Measurements from ENCODE around the gene OGFOD3.

Gene OGFOD3

DNA sequence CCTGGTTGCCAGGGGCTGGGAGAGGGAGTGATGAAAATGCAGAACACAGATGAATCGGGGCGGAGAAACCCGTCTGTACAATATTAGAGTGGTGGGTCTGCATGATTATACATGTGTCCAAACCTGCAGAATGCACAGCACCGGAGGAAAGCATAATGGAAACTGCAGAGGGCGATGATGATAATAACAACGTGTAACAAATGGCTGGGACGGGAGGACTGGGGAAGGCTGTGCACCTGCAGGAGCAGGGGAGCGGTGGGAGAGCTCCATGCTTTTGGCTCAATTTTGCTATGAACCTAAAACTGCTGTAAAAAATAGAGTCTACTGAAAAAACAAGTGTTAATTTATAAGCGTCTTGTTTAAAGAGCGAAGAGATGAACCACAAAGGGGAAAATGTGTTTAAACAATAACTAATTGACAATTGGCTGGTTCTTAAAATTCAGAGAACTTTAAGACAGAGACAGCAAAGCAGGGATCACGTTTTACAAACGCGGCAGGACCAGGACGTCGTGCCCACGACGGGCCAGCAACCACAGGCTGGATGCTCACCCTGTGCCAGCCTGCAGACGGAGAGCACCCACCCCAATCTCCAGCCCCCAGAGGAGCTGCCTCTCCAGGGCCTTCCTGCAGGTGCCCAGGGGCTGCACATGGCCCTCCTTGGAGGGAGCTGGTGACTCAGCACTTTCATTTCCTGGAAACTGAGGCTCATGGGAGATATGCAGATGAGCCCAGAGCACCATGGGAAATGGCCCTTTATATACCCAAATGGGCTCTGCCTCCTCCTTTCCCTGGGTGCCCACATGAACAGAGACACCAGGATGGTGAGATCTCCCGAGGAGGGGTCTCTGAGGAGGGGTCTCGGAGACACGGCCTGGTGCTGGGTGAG, 59.7 kb downstream of the OGFOD3 start, which contains the start of gene TEX19:
Gene TEX19 (plus strand): TSS at position 783 of the 886 bp plus-strand sequence. CDS start 2,904 bp downstream, outside the sequence.
- no peak for TF ChIP-seq EGR1 (IDR thresholded peaks at IDR 0.05)
- TF ChIP-seq, protein P1, sequence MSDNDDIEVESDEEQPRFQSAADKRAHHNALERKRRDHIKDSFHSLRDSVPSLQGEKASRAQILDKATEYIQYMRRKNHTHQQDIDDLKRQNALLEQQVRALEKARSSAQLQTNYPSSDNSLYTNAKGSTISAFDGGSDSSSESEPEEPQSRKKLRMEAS (IDR thresholded peaks at IDR 0.05), result peak; percentile 91
- TF ChIP-seq ZBTB7A (IDR thresholded peaks at IDR 0.05; ENCODE audit: low read depth), result peak; percentile 80
- TF ChIP-seq NFIC (IDR thresholded peaks at IDR 0.05), result no peak

DNA sequence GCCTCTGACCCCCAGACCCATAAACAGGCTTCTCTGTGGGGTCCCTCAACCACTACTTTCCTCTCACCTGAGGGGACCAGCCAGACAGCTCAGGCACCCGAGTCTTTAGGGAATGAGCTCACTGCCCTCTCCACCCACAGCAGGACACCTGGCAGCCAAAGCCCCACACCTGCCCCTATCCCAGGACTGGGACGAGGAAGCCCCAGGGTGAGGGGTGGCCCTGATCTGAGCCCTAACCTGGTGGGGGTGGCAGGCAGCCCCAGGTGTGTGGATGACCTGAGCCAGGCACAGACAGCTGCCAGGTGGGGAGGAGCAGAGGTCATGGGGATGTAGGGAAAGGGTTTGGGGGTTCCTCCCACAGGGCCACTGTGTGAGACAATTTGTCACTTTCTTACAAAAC, 61.0 kb downstream of the OGFOD3 start:
- TF ChIP-seq RAD21 (IDR thresholded peaks at IDR 0.05; ENCODE audit: low read depth), result no peak
- TF ChIP-seq, protein P2, sequence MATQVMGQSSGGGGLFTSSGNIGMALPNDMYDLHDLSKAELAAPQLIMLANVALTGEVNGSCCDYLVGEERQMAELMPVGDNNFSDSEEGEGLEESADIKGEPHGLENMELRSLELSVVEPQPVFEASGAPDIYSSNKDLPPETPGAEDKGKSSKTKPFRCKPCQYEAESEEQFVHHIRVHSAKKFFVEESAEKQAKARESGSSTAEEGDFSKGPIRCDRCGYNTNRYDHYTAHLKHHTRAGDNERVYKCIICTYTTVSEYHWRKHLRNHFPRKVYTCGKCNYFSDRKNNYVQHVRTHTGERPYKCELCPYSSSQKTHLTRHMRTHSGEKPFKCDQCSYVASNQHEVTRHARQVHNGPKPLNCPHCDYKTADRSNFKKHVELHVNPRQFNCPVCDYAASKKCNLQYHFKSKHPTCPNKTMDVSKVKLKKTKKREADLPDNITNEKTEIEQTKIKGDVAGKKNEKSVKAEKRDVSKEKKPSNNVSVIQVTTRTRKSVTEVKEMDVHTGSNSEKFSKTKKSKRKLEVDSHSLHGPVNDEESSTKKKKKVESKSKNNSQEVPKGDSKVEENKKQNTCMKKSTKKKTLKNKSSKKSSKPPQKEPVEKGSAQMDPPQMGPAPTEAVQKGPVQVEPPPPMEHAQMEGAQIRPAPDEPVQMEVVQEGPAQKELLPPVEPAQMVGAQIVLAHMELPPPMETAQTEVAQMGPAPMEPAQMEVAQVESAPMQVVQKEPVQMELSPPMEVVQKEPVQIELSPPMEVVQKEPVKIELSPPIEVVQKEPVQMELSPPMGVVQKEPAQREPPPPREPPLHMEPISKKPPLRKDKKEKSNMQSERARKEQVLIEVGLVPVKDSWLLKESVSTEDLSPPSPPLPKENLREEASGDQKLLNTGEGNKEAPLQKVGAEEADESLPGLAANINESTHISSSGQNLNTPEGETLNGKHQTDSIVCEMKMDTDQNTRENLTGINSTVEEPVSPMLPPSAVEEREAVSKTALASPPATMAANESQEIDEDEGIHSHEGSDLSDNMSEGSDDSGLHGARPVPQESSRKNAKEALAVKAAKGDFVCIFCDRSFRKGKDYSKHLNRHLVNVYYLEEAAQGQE (IDR thresholded peaks at IDR 0.05; ENCODE audit: low read depth), result no peak
- TF ChIP-seq, protein P3, sequence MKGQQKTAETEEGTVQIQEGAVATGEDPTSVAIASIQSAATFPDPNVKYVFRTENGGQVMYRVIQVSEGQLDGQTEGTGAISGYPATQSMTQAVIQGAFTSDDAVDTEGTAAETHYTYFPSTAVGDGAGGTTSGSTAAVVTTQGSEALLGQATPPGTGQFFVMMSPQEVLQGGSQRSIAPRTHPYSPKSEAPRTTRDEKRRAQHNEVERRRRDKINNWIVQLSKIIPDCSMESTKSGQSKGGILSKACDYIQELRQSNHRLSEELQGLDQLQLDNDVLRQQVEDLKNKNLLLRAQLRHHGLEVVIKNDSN (IDR thresholded peaks at IDR 0.05), result no peak
- TF ChIP-seq EGR1 (IDR thresholded peaks at IDR 0.05), result no peak
- TF ChIP-seq TCF12 (IDR thresholded peaks at IDR 0.05; ENCODE audit: low read depth), result peak; percentile 98
- peak; percentile 82 for TF ChIP-seq ZBTB7A (IDR thresholded peaks at IDR 0.05; ENCODE audit: low read depth)
- TF ChIP-seq CREB1 (IDR thresholded peaks at IDR 0.05; ENCODE audit: low read depth), result no peak
- no peak for TF ChIP-seq CEBPB (IDR thresholded peaks at IDR 0.05)
- TF ChIP-seq EP300 (IDR thresholded peaks at IDR 0.05; ENCODE audit: borderline replicate concordance), result peak; percentile 87
- no peak for TF ChIP-seq YY1 (IDR thresholded peaks at IDR 0.05; ENCODE audit: low read depth)
- TF ChIP-seq TEAD4 (IDR thresholded peaks at IDR 0.05), result no peak
- TF ChIP-seq, protein P1 (IDR thresholded peaks at IDR 0.05), result 0 out of 2 replicates have a peak, but pooled peaks have one; percentile 31
- peak; percentile 82 for TF ChIP-seq NFIC (IDR thresholded peaks at IDR 0.05)
- TF ChIP-seq TAF1 (IDR thresholded peaks at IDR 0.05; ENCODE audit: low read depth), result no peak
- peak; percentile 69 for TF ChIP-seq FOXM1 (IDR thresholded peaks at IDR 0.05; ENCODE audit: borderline replicate concordance, low read depth)

DNA sequence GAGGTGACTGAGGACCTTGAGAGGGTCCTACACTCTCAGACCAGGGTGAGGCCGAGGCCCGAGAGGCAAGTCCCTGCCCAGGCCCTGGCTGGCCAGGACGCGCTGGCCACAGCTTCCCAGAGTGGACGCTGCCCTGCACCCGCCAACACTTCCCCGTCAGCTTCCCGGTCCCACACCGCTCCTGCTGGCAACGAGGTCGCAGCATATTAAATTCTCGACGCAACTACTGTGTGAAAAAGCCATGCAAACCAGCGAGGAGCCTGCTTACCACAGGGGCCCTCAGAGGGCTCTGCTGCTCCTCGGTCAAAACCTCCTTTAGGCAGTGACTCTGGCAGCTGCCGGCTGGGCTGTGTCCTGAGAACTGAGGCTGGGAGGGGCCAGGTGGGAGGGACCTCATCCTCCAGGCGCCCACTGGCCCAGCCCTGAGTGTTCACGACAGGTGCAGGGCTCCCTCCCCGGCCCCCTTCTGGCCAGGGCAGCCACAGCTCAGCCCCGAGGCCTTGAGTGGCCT, 61.5 kb downstream of the OGFOD3 start:
- TF ChIP-seq TAF1 (IDR thresholded peaks at IDR 0.05; ENCODE audit: low read depth), result no peak; the same call in 1 of the 2 replicates
- TF ChIP-seq, protein P1 (IDR thresholded peaks at IDR 0.05), result peak; percentile 8; the same call in 1 of the 2 replicates
- no peak for TF ChIP-seq FOXM1 (IDR thresholded peaks at IDR 0.05; ENCODE audit: borderline replicate concordance, low read depth)

DNA sequence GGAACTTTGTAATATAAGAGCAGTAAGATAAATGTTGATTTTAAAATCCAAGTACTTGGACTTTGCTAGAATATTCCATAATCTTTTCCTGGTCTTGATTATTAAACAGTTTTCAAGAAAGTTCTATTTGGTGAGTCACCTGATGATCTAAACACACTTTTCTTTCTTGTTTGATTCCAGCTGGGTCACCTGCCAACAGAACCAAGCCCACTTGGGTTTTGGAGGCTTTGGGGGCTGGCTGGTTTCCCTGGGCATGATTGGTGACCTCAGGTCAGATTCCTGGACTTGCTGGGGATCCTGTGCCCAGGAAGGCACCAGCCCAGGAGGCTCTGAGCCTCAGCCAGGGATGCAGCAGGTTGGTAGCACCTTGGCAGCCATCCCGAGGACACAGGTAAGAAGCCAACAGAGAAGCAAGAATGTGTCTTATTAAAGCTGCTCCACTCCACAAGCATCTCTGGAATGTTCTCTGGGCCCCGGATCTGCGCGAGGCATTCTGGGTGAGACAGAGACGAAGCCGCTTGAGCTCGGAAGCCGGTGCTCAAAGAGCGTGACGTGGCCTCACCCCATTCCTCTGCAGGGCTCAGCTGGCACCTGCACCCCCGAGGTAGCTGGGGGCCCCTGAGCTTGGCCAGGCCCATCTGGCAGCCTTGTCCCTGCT, 62.5 kb downstream of the OGFOD3 start:
- TF ChIP-seq ZBTB7A (IDR thresholded peaks at IDR 0.05; ENCODE audit: low read depth), result 0 out of 2 replicates have a peak, but pooled peaks have one; percentile 71
- TF ChIP-seq, protein P3 (IDR thresholded peaks at IDR 0.05), result 0 out of 2 replicates have a peak, but pooled peaks have one; percentile 3
- TF ChIP-seq, protein P2 (IDR thresholded peaks at IDR 0.05; ENCODE audit: low read depth), result no peak
- TF ChIP-seq RAD21 (IDR thresholded peaks at IDR 0.05; ENCODE audit: low read depth), result peak; percentile 32; the same call in 1 of the 2 replicates
- 0 out of 2 replicates have a peak, but pooled peaks have one; percentile 26 for TF ChIP-seq TAF1 (IDR thresholded peaks at IDR 0.05; ENCODE audit: low read depth)
- peak; percentile 58; the same call in 1 of the 2 replicates for TF ChIP-seq YY1 (IDR thresholded peaks at IDR 0.05; ENCODE audit: low read depth)
- peak; percentile 98 for TF ChIP-seq TCF12 (IDR thresholded peaks at IDR 0.05; ENCODE audit: low read depth)
- no peak for TF ChIP-seq CREB1 (IDR thresholded peaks at IDR 0.05; ENCODE audit: low read depth)
- peak; percentile 96 for TF ChIP-seq NFIC (IDR thresholded peaks at IDR 0.05)
- TF ChIP-seq, protein P1 (IDR thresholded peaks at IDR 0.05), result peak; percentile 93
- TF ChIP-seq EP300 (IDR thresholded peaks at IDR 0.05; ENCODE audit: borderline replicate concordance), result peak; percentile 94
- TF ChIP-seq EGR1 (IDR thresholded peaks at IDR 0.05), result no peak
- peak; percentile 99 for TF ChIP-seq TEAD4 (IDR thresholded peaks at IDR 0.05)
- peak; percentile 27; the same call in 1 of the 2 replicates for TF ChIP-seq CEBPB (IDR thresholded peaks at IDR 0.05)
- peak; percentile 86 for TF ChIP-seq FOXM1 (IDR thresholded peaks at IDR 0.05; ENCODE audit: borderline replicate concordance, low read depth)

All from Ishikawa (cell line).